ENCODE measurements around the gene INPP5A.

The INPP5A gene

GRCh38 chr10:132690401-132690800 is 152.8 kb downstream of the INPP5A start:
- DNase-seq (ENCODE audit: low read depth in 2 of 2): no peak

DNA sequence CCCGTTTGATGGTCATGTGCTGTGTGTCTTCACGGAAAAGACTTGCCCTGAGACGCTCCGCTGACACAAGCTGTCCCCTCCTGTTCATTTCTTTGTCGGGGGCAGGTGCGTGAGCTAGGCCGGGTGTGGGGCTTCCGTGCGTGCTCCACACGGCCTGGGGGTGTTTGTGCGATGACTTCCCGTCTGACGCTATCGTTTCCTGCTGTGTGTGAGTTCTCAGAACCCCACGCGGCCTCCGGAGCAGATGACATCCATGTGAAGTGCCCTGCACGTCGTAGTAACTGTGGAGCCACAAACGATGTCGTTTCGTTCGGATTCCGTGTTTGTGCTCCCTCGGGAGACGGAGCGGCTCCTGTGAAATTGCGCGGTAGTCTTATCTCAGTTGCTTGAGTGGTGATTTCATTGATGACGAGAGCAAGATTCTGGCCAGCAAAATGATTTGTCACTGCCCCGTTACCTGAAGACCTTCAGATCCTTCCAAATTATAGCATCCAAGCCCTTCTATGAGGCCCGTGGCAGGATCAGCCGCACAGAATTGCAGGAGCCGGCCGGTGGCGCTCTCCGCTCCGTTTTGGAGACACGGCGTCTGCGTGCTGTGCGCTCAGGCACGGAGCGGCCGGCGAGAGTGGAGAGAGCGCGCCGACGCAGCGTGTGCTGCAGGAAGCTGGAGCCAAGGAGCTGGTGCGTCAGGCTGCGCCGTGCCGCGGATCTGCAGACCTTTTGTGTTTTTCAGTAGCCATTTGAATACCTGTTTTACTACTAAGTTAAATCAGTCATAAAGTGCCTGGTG is 153.4 kb downstream of the INPP5A start:
- no peak for DNase-seq (ENCODE audit: low read depth in 2 of 2)

DNA sequence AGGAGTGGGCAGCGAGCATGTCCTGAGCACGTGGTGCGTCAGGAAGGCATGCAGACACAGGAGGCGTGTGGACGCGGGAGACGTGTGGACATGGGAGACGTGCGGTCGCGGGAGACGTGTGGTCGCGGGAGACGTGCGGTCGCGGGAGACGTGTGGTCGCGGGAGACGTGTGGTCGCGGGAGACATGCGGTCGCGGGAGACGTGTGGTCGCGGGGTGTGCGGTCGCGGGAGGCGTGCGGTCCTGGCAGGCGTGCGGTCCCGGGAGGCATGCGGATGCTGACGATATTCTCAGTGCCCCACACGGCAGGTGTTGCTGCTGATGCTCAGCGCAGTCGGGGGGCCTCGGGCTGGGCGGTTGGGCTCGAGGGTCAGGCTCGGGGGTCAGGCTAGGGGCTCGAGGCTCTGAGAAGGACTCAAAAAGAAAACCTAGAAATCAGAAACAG is 154.1 kb downstream of the INPP5A start:
- DNase-seq (ENCODE audit: low read depth in 2 of 2): no peak

DNA sequence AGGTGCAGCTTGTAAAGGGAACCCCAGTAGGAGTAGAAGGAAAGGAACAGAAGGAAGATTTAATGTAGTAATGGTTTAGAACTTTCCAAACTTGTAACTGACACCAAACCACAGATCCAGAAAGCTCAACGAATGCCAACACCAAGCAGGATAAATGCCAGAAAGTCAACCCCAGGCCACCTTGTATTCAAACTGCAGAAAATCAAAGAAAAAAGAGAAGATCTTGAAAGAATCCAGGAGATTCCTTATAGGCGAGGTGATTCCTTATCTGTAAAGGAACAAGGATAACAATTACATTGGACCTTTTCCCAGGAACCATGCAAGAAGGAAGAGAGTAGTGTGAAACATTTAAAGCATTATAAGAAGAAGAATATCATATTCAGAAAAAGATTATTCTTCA is 154.7 kb downstream of the INPP5A start:
- no peak for DNase-seq (ENCODE audit: low read depth in 2 of 2)

- DNase-seq (ENCODE audit: low read depth in 2 of 2): no peak
Measured at GRCh38 chr10:132693676-132694075, 156.1 kb downstream of the INPP5A start.

- no peak for DNase-seq (ENCODE audit: low read depth in 2 of 2)
Measured at GRCh38 chr10:132696204-132696603, 158.6 kb downstream of the INPP5A start.

DNA sequence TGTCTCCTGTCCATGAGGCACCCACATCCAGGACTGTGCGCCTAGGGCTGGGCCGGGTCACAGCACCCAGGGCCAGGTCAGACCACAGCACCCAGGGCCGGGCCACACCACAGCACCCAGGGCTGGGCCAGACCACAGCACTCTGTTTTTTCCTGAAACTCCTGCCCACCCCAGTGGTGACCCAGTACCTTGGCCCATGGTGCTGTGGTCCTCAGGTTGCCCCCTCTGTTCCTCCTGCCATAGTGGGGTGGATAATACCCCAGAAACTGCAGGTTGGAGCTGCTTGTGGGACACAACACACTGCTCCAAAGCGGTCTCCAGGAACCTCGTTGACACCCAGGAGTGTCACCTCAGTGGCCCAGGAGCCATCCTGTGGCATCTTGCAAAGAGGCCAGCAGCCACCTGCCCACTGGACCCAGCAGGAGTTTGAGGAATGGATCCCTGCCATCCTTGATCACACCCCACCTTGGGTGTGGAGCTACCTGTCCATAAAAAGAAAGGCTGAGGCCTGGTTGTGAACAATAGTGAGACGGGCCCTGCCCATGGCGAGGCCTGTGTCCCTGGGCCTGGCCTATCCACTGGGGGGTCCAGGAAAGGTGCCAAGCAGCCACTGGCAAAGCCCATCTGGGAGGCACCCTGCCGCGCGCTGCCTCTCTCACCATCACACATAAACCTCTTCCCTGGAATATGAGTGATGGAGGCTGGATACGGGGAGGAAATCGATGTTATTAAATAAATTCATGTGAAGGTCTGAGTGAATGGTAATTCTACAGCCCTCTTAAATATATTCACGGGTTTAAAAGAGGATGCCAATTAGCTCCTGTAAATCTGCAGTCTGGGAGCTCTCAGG is 159.4 kb downstream of the INPP5A start:
- no peak for DNase-seq (ENCODE audit: low read depth in 2 of 2)

DNA sequence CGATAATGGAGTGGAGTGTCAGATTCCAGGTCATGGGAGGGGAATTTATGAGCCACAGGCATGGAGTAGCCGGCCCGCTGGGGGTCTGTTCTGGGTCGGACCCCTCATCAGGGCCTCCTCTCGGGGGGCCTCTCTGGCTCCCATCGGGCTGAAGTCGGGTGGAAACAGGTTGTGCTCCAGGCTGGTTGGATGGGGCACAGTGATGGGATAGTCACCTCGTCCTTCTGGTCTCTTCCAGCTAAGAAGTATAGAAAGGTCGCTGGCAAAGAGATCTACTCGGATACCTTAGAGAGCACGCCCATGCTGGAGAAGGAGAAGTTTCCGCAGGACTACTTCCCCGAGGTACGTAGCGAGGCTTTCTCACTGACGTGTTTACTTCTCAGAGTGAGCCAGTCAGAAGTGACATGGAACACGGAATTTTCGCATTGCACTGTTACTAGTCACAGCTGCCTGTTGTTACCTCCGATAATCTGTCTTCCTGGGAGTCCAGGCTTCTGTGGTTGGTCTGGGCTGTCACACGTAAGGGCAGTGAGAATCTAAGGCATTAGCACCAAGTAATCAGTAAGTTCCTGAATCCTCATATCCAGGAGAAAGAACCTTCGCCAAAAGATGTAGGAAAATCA is 160.1 kb downstream of the INPP5A start:
- no peak for DNase-seq (ENCODE audit: low read depth in 2 of 2)

DNA sequence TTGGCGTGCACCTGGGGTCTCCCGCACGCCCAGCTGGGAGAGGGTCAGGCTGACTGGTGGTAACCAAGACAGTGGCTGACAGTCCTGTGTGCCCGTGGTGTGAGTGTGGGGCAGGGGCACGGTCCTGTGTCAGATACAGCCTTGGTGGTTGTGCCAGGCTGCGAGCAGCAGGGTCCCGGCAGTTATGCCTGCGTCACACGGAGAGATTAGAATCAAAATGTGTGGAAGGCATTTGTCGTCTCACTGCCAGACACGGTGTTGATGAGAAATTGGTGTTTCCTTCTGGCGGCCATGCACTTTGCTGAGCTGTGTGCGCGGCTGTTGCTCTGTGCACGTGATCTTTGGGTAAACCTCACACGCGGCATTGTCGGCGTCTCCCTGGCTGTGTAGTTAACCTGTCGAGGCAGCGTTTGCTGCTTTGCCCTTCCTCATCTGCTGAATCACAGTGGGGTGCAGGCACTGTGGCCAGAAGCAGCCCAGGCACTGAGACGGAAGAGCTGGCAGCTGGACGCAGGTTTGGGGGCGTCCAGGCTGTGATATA is 160.7 kb downstream of the INPP5A start:
- no peak for DNase-seq (ENCODE audit: low read depth in 2 of 2)

- no peak for DNase-seq (ENCODE audit: low read depth in 2 of 2)
Measured at GRCh38 chr10:132698761-132699391, 161.3 kb downstream of the INPP5A start.

DNA sequence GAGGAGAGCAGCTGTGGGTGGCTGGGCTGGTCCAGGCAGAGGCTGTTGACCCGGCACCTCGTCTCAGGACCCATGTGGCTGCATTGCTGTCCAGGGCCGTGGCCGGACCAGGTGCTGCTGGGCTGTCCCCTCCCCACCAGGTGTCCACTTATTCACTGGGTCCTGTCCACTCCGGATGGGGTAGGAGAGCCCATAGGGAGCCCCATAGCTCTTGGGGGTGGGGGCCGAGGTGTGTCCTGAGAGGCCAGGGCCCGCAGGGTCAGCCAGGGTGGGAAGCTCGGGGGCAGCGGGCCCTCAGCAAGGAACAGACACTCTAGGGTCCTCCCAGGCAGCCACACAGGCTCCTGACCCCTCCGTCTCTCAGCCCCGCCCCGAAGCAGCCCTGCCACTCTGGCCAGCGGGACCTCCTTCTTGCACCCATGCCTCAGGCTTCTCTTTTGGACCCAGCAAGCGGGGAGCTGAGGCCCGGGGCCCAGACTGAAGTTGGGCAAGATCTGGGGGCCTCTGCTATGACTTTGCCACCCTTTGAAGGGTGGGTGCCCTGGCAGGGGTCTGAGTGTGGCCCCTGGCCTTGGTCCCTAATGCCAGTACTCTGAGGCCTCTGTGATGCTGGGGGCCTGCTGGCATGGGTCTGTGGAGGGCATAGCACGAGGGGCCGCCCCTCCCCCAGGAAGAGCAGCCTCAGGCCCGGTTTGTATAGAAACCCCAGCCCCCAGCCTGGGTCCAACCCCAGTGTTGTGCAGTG is 162.0 kb downstream of the INPP5A start:
- no peak for DNase-seq (ENCODE audit: low read depth in 2 of 2)

DNA sequence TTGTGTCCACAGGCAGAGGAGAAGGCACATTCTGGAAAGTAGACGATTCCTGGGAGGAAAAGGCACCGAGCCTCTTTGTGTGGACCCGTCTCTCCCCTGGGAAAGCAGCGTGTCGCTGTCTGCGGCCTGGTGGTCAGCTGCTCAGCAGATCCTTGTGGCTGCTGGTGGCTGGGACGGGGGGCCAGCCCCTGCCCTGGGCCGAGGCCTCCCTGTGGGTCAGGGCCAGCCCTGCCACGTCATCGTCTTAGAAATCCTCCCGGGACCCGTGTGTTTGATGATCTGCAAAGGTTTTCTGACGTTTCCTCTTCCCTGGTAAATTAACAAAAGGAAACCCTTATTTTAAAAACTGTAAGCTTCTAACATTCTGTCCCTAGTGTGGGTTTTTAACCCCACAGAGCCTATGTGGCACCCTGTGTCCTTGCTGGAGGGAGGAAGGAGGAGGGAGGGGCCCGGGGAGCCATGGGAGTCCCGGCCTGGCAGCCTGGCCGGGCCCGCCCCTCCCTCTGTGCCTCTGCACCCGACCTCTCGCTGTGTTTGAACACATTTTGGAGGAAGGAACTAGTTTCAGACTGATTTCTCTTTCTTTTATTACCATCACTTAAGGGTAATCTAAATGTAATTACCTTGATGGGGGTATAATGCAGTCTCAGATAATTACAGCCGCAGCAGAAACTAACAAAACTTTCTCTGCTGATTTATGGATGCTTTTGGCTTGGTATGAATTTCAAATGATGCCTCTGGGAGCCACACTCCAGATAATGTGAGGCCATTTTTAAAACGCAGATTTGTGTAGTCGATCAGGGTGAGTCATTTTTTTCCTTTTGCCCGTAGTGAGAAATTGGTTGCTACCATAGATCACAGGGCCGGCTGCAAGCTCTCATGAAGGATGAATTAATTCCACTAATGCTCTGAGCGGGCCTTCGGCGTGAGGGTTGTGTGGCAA is 162.8 kb downstream of the INPP5A start:
- DNase-seq (ENCODE audit: low read depth in 2 of 2): no peak

- no peak for DNase-seq (ENCODE audit: low read depth in 2 of 2)
Measured at GRCh38 chr10:132701099-132701845, 163.7 kb downstream of the INPP5A start.

GRCh38 chr10:132701846-132702190 is 164.2 kb downstream of the INPP5A start:
- no peak for DNase-seq (ENCODE audit: low read depth in 2 of 2)

- DNase-seq (ENCODE audit: low read depth in 2 of 2): no peak
Measured at GRCh38 chr10:132702601-132703418, 165.2 kb downstream of the INPP5A start.

GRCh38 chr10:132703419-132704007 is 165.9 kb downstream of the INPP5A start:
- no peak for DNase-seq (ENCODE audit: low read depth in 2 of 2)

DNA sequence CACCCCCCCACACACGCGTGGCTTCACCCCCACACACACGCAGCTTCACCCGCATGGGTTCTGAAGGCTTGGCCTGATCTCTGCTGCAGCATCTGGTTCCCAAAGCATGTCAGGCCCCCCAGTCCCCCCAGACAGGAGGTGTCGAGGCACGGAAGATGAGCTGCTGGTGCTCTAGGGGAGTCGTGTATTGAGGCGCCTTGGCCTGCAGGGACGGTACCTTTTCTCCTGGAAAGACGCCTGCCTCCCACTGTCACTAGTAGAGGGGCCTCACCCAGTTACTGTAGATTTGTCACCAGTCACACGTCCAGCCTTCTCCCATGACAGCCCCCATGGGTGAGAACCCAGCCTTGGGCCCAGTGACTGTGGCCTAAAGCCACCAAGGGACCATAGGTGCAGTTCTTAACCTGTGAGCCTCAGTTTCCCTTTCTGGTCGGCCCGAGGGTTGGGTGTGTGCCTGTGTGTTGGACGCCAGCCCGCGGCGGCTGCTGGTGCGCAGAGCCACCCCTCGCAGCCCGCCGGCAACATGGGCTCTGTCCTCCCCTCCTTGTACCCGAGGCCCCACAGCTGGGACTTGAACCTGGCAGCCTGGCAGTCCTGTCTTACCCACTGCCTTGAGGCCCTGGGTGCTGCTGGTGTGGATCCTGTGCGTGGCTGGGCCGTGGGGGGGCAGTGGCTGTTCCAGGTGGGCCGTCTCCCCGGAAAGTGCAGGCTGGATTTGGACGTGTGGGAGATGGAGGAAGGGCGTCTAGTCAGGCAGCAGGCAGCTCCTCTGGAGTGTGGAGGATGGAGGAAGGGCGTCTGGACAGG is 166.6 kb downstream of the INPP5A start:
- no peak for DNase-seq (ENCODE audit: low read depth in 2 of 2)
